Immature natural killer cell (primary cell): ENCODE measurements around the gene R3HDM4. TPM values are rescaled to one million over a fixed set of nuclear protein-coding genes. Genes with fewer than 3 reads are reported as not detected.

ENCODE experiments used
- DNase-seq, 3 donors: peaks; one replicate each; pipeline ENCODE4 v3.0.0; 2022; ENCODE audit warnings: mixed read lengths in 1 of 3
- H3K27ac Mint-ChIP-seq, 6 donors: one replicate each; pipeline ENCODE4 v1.8.0; 2020; ENCODE audit warnings: mixed read lengths in 6 of 6, mild to moderate bottlenecking in 5 of 6, inconsistent platforms in 4 of 6, moderate library complexity in 3 of 6
- H3K27me3 Mint-ChIP-seq, 3 donors: one replicate each; pipeline ENCODE4 v1.8.0; 2020 to 2021; ENCODE audit warnings: low read depth in 3 of 3, mild to moderate bottlenecking in 3 of 3, mixed read lengths in 3 of 3, moderate library complexity in 3 of 3, inconsistent platforms in 1 of 3
- H3K36me3 Mint-ChIP-seq, 3 donors: one replicate each; pipeline ENCODE4 v1.8.0; 2020; ENCODE audit warnings: mixed read lengths in 3 of 3, inconsistent platforms in 2 of 3, mild to moderate bottlenecking in 2 of 3
- H3K4me1 Mint-ChIP-seq, 2 donors: one replicate each; pipeline ENCODE4 v1.8.0; 2020; ENCODE audit warnings: inconsistent platforms in 2 of 2, mild to moderate bottlenecking in 2 of 2, mixed read lengths in 2 of 2, moderate library complexity in 1 of 2
- H3K4me3 Mint-ChIP-seq, 5 donors: one replicate each; pipeline ENCODE4 v1.8.0; 2020; ENCODE audit warnings: mild to moderate bottlenecking in 5 of 5, mixed read lengths in 5 of 5, inconsistent platforms in 3 of 5, moderate library complexity in 3 of 5
- H3K9me3 Mint-ChIP-seq, 6 donors: one replicate each; pipeline ENCODE4 v1.8.0; 2020; ENCODE audit warnings: mild to moderate bottlenecking in 6 of 6, mixed read lengths in 6 of 6, inconsistent platforms in 4 of 6, moderate library complexity in 3 of 6
- polyA plus RNA-seq, 3 donors: library from polyadenylated mRNA; unstranded; fragments of 300-500 nt; fragmentation: Illumina TruSeq; gene quantifications; one replicate each; pipeline ENCODE4 v1.2.3, GENCODE V29; 2021

The R3HDM4 gene
- polyA plus RNA-seq, 3 donors from 2014 or later = 83.5 to 146 (median 85.8) TPM

GRCh38 chr19:952680-953444, 39.8 kb upstream of the R3HDM4 start:
- DNase-seq = peak in 2 of 3 donors; percentile 21 to 35
- Mint-ChIP-seq H3K36me3 (no peaks in the 10 kb centered on the region), H3K27ac (peak overlapping the region in 5 of 6 donors; percentile 56 to 86 (median 76)), H3K9me3 (no peaks in the 10 kb centered on the region), H3K4me3 (peak overlapping the region; percentile 52 to 84 (median 73)), H3K4me1 (peaks cover 10 to 12% of the 10 kb centered on the region in 2 donors), H3K27me3 (peaks cover 0 to 1% (median 0%) of the 10 kb centered on the region in 3 donors)

GRCh38 chr19:952049-952679, 39.1 kb upstream of the R3HDM4 start:
- Mint-ChIP-seq H3K27me3 (peaks cover 0 to 1% (median 0%) of the 10 kb centered on the region in 3 donors), H3K4me1 (peaks cover 10 to 12% of the 10 kb centered on the region in 2 donors), H3K4me3 (peak overlapping the region; percentile 30 to 59 (median 33)), H3K36me3 (no peaks in the 10 kb centered on the region), H3K9me3 (no peaks in the 10 kb centered on the region), H3K27ac (peak overlapping the region in 2 of 6 donors; percentile 61 to 83)
- DNase-seq = no peak

DNA sequence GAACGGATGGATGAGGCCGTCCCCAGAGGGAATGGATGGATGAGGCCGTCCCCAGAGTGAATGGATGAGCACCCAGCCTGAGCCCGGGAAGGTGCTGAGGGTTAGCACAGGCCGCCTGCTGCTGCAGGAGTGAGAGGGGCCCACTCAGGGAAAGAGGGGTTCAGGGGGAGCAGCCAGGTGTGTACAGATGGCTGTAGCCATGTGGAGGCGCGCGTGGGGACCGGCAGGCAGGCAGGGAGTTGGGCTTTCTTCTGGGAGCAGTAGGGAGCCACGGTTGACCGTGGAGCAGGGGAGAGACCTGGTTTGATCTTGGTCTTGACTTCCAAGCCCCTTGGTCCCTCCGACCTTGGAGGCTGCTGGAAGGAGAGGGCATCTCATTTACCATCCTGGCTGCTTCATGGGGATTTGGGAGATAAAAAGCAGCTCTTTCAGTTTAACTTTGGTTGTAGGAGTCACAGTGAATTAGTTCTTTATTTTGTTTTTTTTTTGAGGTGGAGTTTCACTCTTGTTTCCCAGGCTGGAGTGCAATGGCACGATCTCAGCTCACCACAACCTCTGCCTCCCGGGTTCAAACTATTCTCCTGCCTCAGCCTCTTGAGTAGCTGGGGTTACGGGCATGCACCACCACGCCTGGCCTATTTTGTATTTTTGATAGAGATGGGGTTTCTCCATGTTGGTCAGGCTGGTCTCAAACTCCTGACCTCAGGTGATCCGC, 37.5 kb upstream of the R3HDM4 start:
- Mint-ChIP-seq H3K36me3 (no peaks in the 10 kb centered on the region), H3K4me3 (peak overlapping the region in 1 of 5 donors; percentile 18), H3K9me3 (no peaks in the 10 kb centered on the region), H3K4me1 (peaks cover 10 to 12% of the 10 kb centered on the region in 2 donors), H3K27ac (peak overlapping the region in 3 of 6 donors; percentile 42 to 73 (median 43)), H3K27me3 (peaks cover 0 to 3% (median 0%) of the 10 kb centered on the region in 3 donors)
- no peak for DNase-seq

GRCh38 chr19:948842-949496, 36.0 kb upstream of the R3HDM4 start:
- peaks cover 0 to 1% (median 0%) of the 10 kb centered on the region in 3 donors for H3K27me3 Mint-ChIP-seq
- DNase-seq = no peak
- H3K36me3 Mint-ChIP-seq = no peaks in the 10 kb centered on the region
- H3K4me1 Mint-ChIP-seq = peaks cover 10 to 12% of the 10 kb centered on the region in 2 donors
- H3K27ac Mint-ChIP-seq = no peak overlapping the region
- no peak overlapping the region for H3K4me3 Mint-ChIP-seq
- no peaks in the 10 kb centered on the region for H3K9me3 Mint-ChIP-seq

GRCh38 chr19:947707-948539, 34.9 kb upstream of the R3HDM4 start:
- H3K4me3 Mint-ChIP-seq = no peak overlapping the region
- DNase-seq = peak in 1 of 3 donors; percentile 16
- H3K4me1 Mint-ChIP-seq = peaks cover 2 to 4% of the 10 kb centered on the region in 2 donors
- no peaks in the 10 kb centered on the region for H3K36me3 Mint-ChIP-seq
- peaks cover 0 to 1% (median 0%) of the 10 kb centered on the region in 3 donors for H3K27me3 Mint-ChIP-seq
- H3K9me3 Mint-ChIP-seq = no peaks in the 10 kb centered on the region
- H3K27ac Mint-ChIP-seq = no peak overlapping the region

DNA sequence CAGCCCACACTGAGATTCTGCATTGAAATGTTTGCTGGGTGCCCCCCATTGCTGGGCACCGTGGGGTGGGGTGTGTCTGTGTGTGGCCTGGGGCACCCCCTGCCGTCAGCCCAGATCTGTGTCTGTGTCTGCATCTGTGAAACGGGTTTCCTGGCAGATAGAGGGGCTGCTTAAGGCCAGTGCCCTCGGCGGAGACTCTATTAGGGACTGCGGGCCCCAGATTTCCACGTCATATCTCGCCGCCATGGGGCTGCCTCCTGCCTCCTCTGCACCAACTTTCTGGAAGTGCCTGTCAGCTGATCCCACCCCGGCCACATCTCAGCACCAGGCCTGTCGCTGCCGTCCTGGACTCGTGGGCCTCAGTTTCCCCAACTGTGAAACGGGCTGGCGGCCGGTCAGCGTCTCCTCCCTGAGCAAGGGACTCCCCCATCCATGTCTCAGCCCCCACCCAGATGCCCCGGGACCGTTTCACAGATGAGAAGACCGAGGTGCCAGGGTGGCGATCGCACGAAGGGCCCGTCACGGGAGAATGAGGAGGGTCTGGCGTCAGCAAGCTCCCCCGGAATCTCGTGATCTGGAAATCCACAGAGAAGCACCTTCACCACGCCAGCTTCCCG, 34.2 kb upstream of the R3HDM4 start:
- no peak overlapping the region for H3K4me3 Mint-ChIP-seq
- H3K36me3 Mint-ChIP-seq = no peaks in the 10 kb centered on the region
- peaks cover 0 to 3% of the 10 kb centered on the region in 2 donors for H3K4me1 Mint-ChIP-seq
- H3K27ac Mint-ChIP-seq = no peak overlapping the region
- no peaks in the 10 kb centered on the region for H3K9me3 Mint-ChIP-seq
- peaks cover 0 to 1% (median 0%) of the 10 kb centered on the region in 3 donors for H3K27me3 Mint-ChIP-seq
- DNase-seq = no peak

GRCh38 chr19:945401-946252, 32.6 kb upstream of the R3HDM4 start:
- no peaks in the 10 kb centered on the region for H3K36me3 Mint-ChIP-seq
- H3K9me3 Mint-ChIP-seq = no peaks in the 10 kb centered on the region
- no peak overlapping the region for H3K4me3 Mint-ChIP-seq
- peaks cover 8% of the 10 kb centered on the region in 2 donors for H3K4me1 Mint-ChIP-seq
- no peak for DNase-seq
- peaks cover 1 to 6% (median 3%) of the 10 kb centered on the region in 3 donors for H3K27me3 Mint-ChIP-seq
- peak overlapping the region in 1 of 6 donors; percentile 67 for H3K27ac Mint-ChIP-seq

- no peak for DNase-seq
- H3K27me3 Mint-ChIP-seq = peaks cover 1 to 6% (median 5%) of the 10 kb centered on the region in 3 donors
- no peak overlapping the region for H3K27ac Mint-ChIP-seq
- no peaks in the 10 kb centered on the region for H3K36me3 Mint-ChIP-seq
- no peaks in the 10 kb centered on the region for H3K9me3 Mint-ChIP-seq
- H3K4me3 Mint-ChIP-seq = no peak overlapping the region
- H3K4me1 Mint-ChIP-seq = peaks cover 15% of the 10 kb centered on the region in 2 donors
Observed at GRCh38 chr19:944663-945241, 31.7 kb upstream of the R3HDM4 start.

DNA sequence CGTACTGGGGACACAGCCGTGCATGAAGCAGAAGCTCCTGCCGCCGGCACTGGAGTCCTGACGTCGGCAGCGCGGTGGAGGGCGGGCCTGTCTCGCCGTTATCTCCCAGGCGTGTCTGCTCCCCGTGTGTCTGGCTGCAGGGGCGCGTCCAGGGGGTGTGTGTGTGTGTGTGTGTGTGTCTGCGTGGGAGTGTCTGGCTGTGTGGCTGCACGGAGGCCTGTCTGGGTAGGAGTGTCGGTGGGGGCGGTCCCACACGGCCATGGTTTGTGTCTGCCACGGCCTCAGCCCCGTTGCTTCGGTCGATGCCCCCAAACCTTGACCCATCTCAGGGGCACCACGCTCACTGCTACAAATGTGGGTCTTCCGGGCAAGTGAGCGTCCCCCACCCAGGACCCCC, 31.1 kb upstream of the R3HDM4 start:
- no peak overlapping the region for H3K4me3 Mint-ChIP-seq
- DNase-seq = no peak
- H3K27me3 Mint-ChIP-seq = peaks cover 4 to 7% (median 6%) of the 10 kb centered on the region in 3 donors
- no peaks in the 10 kb centered on the region for H3K9me3 Mint-ChIP-seq
- H3K4me1 Mint-ChIP-seq = peaks cover 15 to 16% of the 10 kb centered on the region in 2 donors
- no peaks in the 10 kb centered on the region for H3K36me3 Mint-ChIP-seq
- H3K27ac Mint-ChIP-seq = no peak overlapping the region

DNA sequence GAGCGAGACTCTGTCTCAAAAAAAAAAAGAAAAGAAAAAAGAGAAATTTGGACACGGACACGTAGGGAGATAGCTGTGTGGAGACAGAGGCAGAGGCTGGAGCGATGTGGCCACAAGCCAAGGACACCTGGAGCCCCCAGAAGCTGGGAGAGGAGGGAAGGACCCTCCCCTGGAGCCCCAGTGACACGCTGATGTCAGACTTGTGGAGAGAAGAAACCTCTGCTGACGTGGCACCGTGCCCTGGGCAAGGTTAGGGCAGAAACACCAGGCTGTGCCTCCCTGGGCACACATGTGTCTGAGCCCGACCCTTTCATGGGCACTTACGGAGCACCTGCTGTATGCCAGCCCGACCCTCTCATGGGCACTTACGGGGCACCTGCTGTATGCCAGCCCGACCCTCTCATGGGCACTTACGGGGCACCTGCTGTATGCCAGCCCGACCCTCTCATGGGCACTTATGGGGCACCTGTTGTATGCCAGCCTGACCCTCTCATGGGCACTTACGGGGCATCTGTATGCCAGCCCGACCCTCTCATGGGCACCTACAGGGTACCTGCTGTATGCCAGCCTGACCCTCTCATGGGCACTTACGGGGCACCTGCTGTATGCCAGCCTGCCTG, 30.6 kb upstream of the R3HDM4 start:
- no peak for DNase-seq
- Mint-ChIP-seq H3K27me3 (peaks cover 5 to 7% (median 6%) of the 10 kb centered on the region in 3 donors), H3K36me3 (no peaks in the 10 kb centered on the region), H3K4me3 (no peak overlapping the region), H3K27ac (no peak overlapping the region), H3K4me1 (peaks cover 15 to 16% of the 10 kb centered on the region in 2 donors), H3K9me3 (no peaks in the 10 kb centered on the region)

- DNase-seq = no peak
- H3K27me3 Mint-ChIP-seq = peaks cover 10 to 13% (median 11%) of the 10 kb centered on the region in 3 donors
- no peak overlapping the region for H3K27ac Mint-ChIP-seq
- no peak overlapping the region for H3K4me3 Mint-ChIP-seq
- H3K4me1 Mint-ChIP-seq = peaks cover 25 to 26% of the 10 kb centered on the region in 2 donors
- H3K9me3 Mint-ChIP-seq = peaks cover 0 to 2% (median 0%) of the 10 kb centered on the region in 6 donors
- H3K36me3 Mint-ChIP-seq = peaks cover 0 to 3% (median 3%) of the 10 kb centered on the region in 3 donors
Observed at GRCh38 chr19:942133-942645, 29.2 kb upstream of the R3HDM4 start.
